GM21360 (cell line): ENCODE measurements around the gene DYNC2LI1.

Source experiments
- ATAC-seq: cut with Tn5 transposase; IDR thresholded peaks from one replicate; pipeline ENCODE4 v1.9.1; 2021; ENCODE audit warnings: mild to moderate bottlenecking, moderate library complexity; ENCODE audit not compliant: unreplicated experiment

The DYNC2LI1 gene

GRCh38 chr2:43842866-43843226 lies 69.0 kb downstream of the DYNC2LI1 start:
- ATAC-seq = no peak

DNA sequence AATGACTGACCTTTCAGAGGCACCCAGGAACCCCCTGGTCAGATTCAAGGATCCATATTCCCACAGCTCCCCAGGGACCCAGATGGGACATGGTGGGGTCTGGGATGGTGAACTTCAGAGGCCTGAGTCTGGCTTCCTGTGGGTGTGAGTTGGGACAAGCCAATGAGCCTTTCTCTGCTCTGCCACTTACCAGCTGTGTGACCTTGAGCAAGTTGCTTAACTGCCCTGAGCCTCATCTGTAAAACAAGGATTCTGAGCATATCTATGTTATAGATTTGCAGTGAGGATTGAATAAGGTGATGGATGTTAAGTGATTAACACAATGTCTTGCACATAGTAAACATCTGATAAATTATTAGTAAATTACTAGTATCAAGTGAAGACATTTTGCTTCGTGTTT lies 71.3 kb downstream of the DYNC2LI1 start:
- ATAC-seq = no peak

DNA sequence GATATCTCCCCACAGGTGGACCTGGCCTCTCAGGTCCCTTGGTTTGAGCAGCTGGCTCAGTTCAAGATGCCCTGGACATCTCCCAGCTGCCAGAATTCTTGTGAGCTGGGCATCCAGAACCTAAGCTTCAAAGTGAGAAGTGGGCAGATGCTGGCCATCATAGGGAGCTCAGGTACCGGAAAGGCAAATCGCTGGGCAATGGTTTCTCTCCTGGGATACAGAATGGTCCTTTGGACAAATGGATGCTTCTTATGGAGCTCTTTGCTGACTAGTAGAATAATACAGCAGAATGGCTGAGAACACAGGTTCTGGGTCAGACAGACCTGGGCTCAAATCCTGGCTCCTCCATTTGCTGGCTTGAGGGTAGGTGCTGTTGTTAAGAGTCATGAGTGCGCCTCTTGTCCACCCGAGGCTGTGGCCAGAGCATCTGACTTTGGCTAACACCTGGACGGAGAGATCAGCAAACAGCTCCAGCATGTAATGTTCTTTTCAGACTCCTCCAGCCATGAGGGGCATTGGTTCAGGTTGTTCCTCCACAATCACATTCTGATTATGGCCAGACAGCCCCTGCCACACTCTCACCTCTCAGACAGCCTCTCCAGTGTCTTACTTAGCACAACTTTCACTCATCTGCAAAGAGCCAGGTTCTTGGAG lies 72.4 kb downstream of the DYNC2LI1 start:
- no peak for ATAC-seq

DNA sequence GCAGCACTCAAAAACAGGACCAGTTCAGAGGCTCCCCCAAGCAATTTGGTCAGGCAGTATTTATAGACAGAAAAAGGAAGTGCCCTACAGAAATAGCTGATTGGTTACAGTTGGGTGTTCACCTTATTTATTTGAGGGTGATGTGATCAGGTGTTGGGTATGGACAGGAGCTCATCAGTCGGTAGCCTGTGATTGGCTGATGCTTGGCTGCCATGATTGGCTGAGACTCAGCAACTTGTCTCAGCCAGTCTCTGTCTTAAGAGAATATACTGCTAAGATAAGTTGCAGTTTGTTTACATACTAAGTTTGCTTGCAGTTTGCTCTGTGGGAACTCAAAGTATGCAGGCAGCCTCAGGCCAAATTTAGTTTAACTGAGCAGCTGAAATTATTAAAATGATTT lies 74.4 kb downstream of the DYNC2LI1 start:
- ATAC-seq = no peak

- no peak for ATAC-seq
Measured at GRCh38 chr2:43851011-43851980, 77.5 kb downstream of the DYNC2LI1 start.

DNA sequence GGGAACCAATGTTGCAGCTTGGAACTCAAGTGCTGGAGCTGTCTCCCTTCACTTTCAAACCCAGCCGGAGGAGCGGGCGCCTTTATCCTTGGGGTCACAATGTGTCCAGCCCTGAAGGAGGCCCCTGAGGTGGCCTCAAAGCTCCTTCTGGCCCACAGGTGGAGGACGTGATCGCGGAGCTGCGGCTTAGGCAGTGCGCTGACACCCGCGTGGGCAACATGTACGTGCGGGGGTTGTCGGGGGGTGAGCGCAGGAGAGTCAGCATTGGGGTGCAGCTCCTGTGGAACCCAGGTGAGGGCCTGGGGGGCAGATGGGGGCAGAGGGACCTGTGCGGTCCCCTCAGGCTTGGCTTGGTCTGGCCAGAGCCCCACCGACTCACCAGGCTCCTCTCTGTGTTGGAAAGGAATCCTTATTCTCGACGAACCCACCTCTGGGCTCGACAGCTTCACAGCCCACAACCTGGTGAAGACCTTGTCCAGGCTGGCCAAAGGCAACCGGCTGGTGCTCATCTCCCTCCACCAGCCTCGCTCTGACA lies 78.4 kb downstream of the DYNC2LI1 start:
- no peak for ATAC-seq

DNA sequence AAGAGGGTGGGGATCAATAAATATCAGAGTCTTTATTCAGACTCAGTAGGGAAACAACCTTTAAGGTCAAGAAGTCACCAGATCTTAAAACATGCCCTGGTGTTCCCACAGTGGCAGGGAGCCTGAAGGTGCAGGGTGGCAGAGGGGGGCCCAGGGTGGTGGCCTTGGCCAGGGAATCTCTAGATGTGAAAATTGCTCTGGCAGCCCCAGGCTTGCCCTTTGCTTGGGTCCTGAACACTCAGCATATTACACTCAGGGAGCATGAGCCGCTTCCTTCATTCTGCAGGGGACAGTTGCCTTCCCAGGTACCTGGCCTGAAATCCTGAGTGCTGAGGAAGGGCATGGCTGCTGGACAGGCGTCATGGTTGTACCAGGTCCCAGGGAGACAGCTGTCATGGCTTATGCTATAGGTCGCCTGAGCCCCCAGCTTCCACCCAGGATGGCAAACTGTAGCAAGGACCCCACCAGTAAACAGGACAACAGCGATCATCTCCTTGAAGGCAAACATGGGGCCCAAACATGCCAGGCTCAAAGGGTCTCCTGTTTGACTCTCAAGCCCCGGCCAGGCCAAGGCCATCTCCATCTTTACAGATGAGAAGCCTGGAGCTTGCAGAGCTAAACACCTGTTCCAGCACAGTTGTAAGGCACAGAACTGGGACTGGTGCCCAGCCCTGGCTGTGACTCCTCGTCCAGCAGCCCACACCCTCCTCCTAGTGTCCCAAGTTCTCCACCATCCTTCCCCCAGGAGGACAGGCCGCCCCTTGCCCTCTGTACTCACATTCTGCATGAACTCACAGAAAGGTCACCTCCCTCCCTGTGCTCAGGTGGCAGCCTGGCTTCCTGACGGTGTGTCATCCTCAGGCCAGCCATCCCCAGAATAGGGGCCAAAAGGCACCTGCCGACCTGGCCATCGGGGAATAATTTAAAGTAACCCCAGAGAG lies 79.6 kb downstream of the DYNC2LI1 start:
- no peak for ATAC-seq

GRCh38 chr2:43854671-43855070 lies 80.8 kb downstream of the DYNC2LI1 start:
- ATAC-seq = no peak

GRCh38 chr2:43855292-43855691 lies 81.5 kb downstream of the DYNC2LI1 start:
- ATAC-seq = no peak
